Activated CD4-positive, alpha-beta T cell treated with anti-CD3 and anti-CD28 coated beads, Interleukin-10, Interleukin-2, amounts not matched to agents 100 ng/mL and 50 ng/mL, durations not matched to agents 16 hours and 8 hours (primary cell): ENCODE results near the gene COX7A2L.

Source experiments
- DNase-seq: peaks from one replicate; pipeline ENCODE4 v3.0.0-alpha.2; 2020

Gene COX7A2L

GRCh38 chr2:42315844-42316470 lies 45.1 kb downstream of the COX7A2L start:
- DNase-seq: no peak

- DNase-seq: peak; percentile 25
Observed at GRCh38 chr2:42314892-42315468, 46.0 kb downstream of the COX7A2L start.

GRCh38 chr2:42312106-42312505 lies 48.9 kb downstream of the COX7A2L start:
- DNase-seq: no peak

- DNase-seq: no peak
Observed at GRCh38 chr2:42310007-42310515, 51.0 kb downstream of the COX7A2L start.

GRCh38 chr2:42309366-42309765 lies 51.7 kb downstream of the COX7A2L start:
- DNase-seq: no peak

GRCh38 chr2:42307180-42307579 lies 53.8 kb downstream of the COX7A2L start:
- no peak for DNase-seq

- no peak for DNase-seq
Observed at GRCh38 chr2:42304059-42304713, 56.8 kb downstream of the COX7A2L start.

- no peak for DNase-seq
Observed at GRCh38 chr2:42303252-42303651, 57.8 kb downstream of the COX7A2L start.

GRCh38 chr2:42300527-42300926 lies 60.5 kb downstream of the COX7A2L start:
- DNase-seq: no peak
